ENCODE measurements around the gene CCT8. TPM values are rescaled to one million over a fixed set of nuclear protein-coding genes. Genes with fewer than 3 reads are reported as not detected.

Gene CCT8
- total and polyA plus RNA-seq, 9 of the 15 experiments (the other 6 are each of a cell fraction or from before 2014, with no cell fraction given): 451 to 1,153 (median 677) TPM

DNA sequence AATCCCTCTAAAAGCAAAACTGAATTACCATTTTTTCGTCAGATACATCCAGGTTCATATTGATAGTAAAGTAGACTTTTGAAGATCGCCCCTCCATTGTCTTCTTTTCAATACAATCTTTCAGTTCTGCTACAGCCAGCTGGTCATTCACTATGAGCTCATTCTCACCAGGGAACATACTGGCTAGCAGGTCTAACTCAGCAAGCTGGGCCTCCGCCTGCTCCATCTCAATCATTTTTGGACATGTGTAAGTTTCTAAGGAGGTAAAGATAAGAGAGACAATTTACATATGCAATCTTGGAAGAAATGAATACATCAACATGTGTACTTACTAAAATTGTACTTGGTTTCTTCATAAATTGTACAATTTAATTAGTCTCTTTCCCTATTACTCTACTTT lies 65.1 kb downstream of the CCT8 start (continued):
- TF ChIP-seq, protein P1, sequence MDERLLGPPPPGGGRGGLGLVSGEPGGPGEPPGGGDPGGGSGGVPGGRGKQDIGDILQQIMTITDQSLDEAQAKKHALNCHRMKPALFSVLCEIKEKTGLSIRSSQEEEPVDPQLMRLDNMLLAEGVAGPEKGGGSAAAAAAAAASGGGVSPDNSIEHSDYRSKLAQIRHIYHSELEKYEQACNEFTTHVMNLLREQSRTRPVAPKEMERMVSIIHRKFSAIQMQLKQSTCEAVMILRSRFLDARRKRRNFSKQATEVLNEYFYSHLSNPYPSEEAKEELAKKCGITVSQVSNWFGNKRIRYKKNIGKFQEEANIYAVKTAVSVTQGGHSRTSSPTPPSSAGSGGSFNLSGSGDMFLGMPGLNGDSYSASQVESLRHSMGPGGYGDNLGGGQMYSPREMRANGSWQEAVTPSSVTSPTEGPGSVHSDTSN (CRISPR knock-in tag; IDR thresholded peaks at IDR 0.05; ENCODE audit: low read depth): no peak
- TF ChIP-seq, protein P1 (tag; conservative IDR thresholded peaks at IDR 0.05; ENCODE audit: low read depth): peak; percentile 67
- TF ChIP-seq MEIS2 (IDR thresholded peaks at IDR 0.05; ENCODE audit: partially characterized antibody) (peak; percentile 73), CBX8 (IDR thresholded peaks at IDR 0.05; ENCODE audit: borderline replicate concordance, extremely low read depth, low read depth, low read length, poor library complexity, severe bottlenecking) (no peak), DMBX1 (CRISPR knock-in tag; IDR thresholded peaks at IDR 0.05; ENCODE audit: borderline replicate concordance) (no peak), CBFA2T3 (IDR thresholded peaks at IDR 0.05) (0 out of 2 replicates have a peak, but pooled peaks have one; percentile 17), ZNF3 (CRISPR knock-in tag; IDR thresholded peaks at IDR 0.05) (no peak), ESRRA (IDR thresholded peaks at IDR 0.05; ENCODE audit: borderline replicate concordance, low read depth) (no peak)
- TF ChIP-seq, protein P2, sequence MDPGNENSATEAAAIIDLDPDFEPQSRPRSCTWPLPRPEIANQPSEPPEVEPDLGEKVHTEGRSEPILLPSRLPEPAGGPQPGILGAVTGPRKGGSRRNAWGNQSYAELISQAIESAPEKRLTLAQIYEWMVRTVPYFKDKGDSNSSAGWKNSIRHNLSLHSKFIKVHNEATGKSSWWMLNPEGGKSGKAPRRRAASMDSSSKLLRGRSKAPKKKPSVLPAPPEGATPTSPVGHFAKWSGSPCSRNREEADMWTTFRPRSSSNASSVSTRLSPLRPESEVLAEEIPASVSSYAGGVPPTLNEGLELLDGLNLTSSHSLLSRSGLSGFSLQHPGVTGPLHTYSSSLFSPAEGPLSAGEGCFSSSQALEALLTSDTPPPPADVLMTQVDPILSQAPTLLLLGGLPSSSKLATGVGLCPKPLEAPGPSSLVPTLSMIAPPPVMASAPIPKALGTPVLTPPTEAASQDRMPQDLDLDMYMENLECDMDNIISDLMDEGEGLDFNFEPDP (CRISPR knock-in tag; IDR thresholded peaks at IDR 0.05): no peak
- TF ChIP-seq, protein P3, sequence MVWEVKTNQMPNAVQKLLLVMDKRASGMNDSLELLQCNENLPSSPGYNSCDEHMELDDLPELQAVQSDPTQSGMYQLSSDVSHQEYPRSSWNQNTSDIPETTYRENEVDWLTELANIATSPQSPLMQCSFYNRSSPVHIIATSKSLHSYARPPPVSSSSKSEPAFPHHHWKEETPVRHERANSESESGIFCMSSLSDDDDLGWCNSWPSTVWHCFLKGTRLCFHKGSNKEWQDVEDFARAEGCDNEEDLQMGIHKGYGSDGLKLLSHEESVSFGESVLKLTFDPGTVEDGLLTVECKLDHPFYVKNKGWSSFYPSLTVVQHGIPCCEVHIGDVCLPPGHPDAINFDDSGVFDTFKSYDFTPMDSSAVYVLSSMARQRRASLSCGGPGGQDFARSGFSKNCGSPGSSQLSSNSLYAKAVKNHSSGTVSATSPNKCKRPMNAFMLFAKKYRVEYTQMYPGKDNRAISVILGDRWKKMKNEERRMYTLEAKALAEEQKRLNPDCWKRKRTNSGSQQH (CRISPR knock-in tag; IDR thresholded peaks at IDR 0.05): no peak
- TF ChIP-seq, protein P4, sequence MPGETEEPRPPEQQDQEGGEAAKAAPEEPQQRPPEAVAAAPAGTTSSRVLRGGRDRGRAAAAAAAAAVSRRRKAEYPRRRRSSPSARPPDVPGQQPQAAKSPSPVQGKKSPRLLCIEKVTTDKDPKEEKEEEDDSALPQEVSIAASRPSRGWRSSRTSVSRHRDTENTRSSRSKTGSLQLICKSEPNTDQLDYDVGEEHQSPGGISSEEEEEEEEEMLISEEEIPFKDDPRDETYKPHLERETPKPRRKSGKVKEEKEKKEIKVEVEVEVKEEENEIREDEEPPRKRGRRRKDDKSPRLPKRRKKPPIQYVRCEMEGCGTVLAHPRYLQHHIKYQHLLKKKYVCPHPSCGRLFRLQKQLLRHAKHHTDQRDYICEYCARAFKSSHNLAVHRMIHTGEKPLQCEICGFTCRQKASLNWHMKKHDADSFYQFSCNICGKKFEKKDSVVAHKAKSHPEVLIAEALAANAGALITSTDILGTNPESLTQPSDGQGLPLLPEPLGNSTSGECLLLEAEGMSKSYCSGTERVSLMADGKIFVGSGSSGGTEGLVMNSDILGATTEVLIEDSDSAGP (CRISPR knock-in tag; IDR thresholded peaks at IDR 0.05): no peak

All from K562 (cell line).